Measurements from ENCODE around the gene LRFN3. TPM values are rescaled to one million over a fixed set of nuclear protein-coding genes. Genes with fewer than 3 reads are reported as not detected.

Gene LRFN3
- total and polyA plus RNA-seq, 10 donors: 0.76 to 18.2 (median 9.1) TPM

GRCh38 chr19:35944556-35944955, 8.4 kb downstream of the LRFN3 start:
- H3K36me3 ChIP-seq: peaks cover 0 to 55% (median 18%) of the 10 kb centered on the region in 6 donors
- DNase-seq: no peak
- TF ChIP-seq CTCF (IDR thresholded peaks at IDR 0.05 in 8 of 11, conservative IDR thresholded peaks at IDR 0.05 in 3 of 11): no peak
- no peak for TF ChIP-seq POLR2A (IDR thresholded peaks at IDR 0.05)
- TF ChIP-seq POLR2AphosphoS5 (IDR thresholded peaks at IDR 0.05): peak in 1 of 3 donors; percentile 31
- H3K27ac ChIP-seq: no peak overlapping the region
- H3K9me3 ChIP-seq: no peaks in the 10 kb centered on the region
- WGBS, 5 donors: 89 to 94% (median 91%) methylated on average over 42 to 52 of the region's 52 CpGs
- intact Hi-C loops (cut with DNase I; ENCODE audit: low total_unique reads): no loop called here
- no peak overlapping the region for H3K4me3 ChIP-seq
- peaks cover 0 to 6% (median 1%) of the 10 kb centered on the region in 6 donors for H3K4me1 ChIP-seq
- no peaks in the 10 kb centered on the region for H3K27me3 ChIP-seq (replicated peaks in 1 of 7)

GRCh38 chr19:35945121-35945790, 9.1 kb downstream of the LRFN3 start:
- DNase-seq: no peak
- H3K36me3 ChIP-seq: peaks cover 0 to 48% (median 12%) of the 10 kb centered on the region in 6 donors
- intact Hi-C loops (cut with DNase I; ENCODE audit: low total_unique reads): no loop called here
- WGBS, 5 donors: 85 to 93% (median 92%) methylated on average over 11 of the region's 11 CpGs
- H3K4me1 ChIP-seq: peaks cover 0 to 5% (median 1%) of the 10 kb centered on the region in 6 donors
- no peaks in the 10 kb centered on the region for H3K9me3 ChIP-seq
- no peak overlapping the region for H3K4me3 ChIP-seq
- no peak for TF ChIP-seq POLR2AphosphoS5 (IDR thresholded peaks at IDR 0.05)
- no peak for TF ChIP-seq POLR2A (IDR thresholded peaks at IDR 0.05)
- TF ChIP-seq CTCF (IDR thresholded peaks at IDR 0.05 in 8 of 11, conservative IDR thresholded peaks at IDR 0.05 in 3 of 11): no peak
- no peak overlapping the region for H3K27ac ChIP-seq
- H3K27me3 ChIP-seq (replicated peaks in 1 of 7): no peaks in the 10 kb centered on the region

- Histone ChIP-seq H3K27me3 (replicated peaks in 1 of 7) (no peaks in the 10 kb centered on the region), H3K4me3 (no peak overlapping the region), H3K4me1 (peaks cover 0 to 5% (median 1%) of the 10 kb centered on the region in 6 donors), H3K27ac (no peak overlapping the region), H3K9me3 (no peaks in the 10 kb centered on the region), H3K36me3 (peaks cover 0 to 39% (median 6%) of the 10 kb centered on the region in 6 donors)
- no peak for DNase-seq
- WGBS, 5 donors: 60 to 93% (median 92%) methylated on average over 4 of the region's 4 CpGs
- intact Hi-C loops (cut with DNase I; ENCODE audit: low total_unique reads): no loop called here
- TF ChIP-seq POLR2A (IDR thresholded peaks at IDR 0.05) (no peak), CTCF (IDR thresholded peaks at IDR 0.05 in 8 of 11, conservative IDR thresholded peaks at IDR 0.05 in 3 of 11) (no peak), POLR2AphosphoS5 (IDR thresholded peaks at IDR 0.05) (no peak)
Observed at GRCh38 chr19:35946203-35946602, 10.0 kb downstream of the LRFN3 start.

GRCh38 chr19:35949131-35949530, 13.0 kb downstream of the LRFN3 start:
- Histone ChIP-seq H3K27ac (peak overlapping the region in 1 of 8 donors; percentile 36), H3K36me3 (peaks cover 0 to 12% (median 6%) of the 10 kb centered on the region in 6 donors), H3K27me3 (replicated peaks in 1 of 7) (no peaks in the 10 kb centered on the region), H3K4me1 (peaks cover 0 to 25% (median 12%) of the 10 kb centered on the region in 6 donors), H3K9me3 (no peaks in the 10 kb centered on the region), H3K4me3 (no peak overlapping the region)
- 32 to 81% (median 54%) methylated on average over 2 of the region's 2 CpGs for WGBS, 5 donors
- DNase-seq: no peak
- intact Hi-C loops (cut with DNase I; ENCODE audit: low total_unique reads): no loop called here
- TF ChIP-seq POLR2A (IDR thresholded peaks at IDR 0.05): no peak
- no peak for TF ChIP-seq POLR2AphosphoS5 (IDR thresholded peaks at IDR 0.05)
- TF ChIP-seq CTCF (IDR thresholded peaks at IDR 0.05 in 8 of 11, conservative IDR thresholded peaks at IDR 0.05 in 3 of 11): no peak
